Frontal cortex (tissue), 4 donors: ENCODE measurements around the gene SMARCD2. TPM values are rescaled to one million over a fixed set of nuclear protein-coding genes. Genes with fewer than 3 reads are reported as not detected.
"Not testable (repeated sequence)": the region's sequence is repeated elsewhere in the genome, so short reads cannot be mapped to it uniquely, and the experiment has no call there.

Experiments used
- DNase-seq, 2 donors: peaks; one replicate each; pipeline ENCODE4 v3.0.0; 2012; ENCODE audit warnings: low spot score in 2 of 2
- FAIRE-seq: peaks from 2 replicates; lab custom pipeline; 2012; peaks lifted over from hg19 to GRCh38; lab: Jason Lieb, UNC
- total RNA-seq: library from RNA; depleted of rRNA; stranded (reverse); fragments of >200 nt; gene quantifications from one replicate; pipeline ENCODE4 v1.2.3, GENCODE V29; 2014
- donor health status: control.
- donor health status: control.
- donor health status: control.

The SMARCD2 gene
- total RNA-seq, 1 donor from 2014 or later, result 9.4 TPM

GRCh38 chr17:63855185-63855584, 12.7 kb upstream of the SMARCD2 start:
- FAIRE-seq (no peak), DNase-seq (no peak)

- DNase-seq (no peak), FAIRE-seq (no peak)
Observed at GRCh38 chr17:63854709-63855108, 12.2 kb upstream of the SMARCD2 start.

DNA sequence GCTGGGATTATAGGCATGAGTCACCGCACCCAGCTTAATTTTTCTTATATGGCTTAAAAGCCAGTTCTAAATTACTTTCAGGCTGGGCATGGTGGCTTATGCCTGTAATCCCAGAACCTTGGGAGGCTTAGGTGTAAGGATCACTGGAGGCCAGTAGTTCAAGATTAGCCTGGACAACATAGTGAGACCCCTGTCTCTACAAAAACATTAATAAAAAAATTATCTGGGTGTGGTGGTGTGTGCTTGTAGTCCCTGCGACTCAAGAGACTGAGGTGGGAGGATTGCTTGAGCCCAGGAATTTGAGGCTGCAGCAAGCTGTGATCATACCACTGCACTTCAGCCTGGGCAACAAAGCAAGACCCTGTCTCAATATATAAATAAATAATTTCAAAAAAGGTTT, 10.8 kb upstream of the SMARCD2 start:
- no peak for FAIRE-seq
- no peak for DNase-seq

- no peak for FAIRE-seq
- DNase-seq, result no peak
Observed at GRCh38 chr17:63850401-63850800, 7.9 kb upstream of the SMARCD2 start.

GRCh38 chr17:63848834-63849689, 6.6 kb upstream of the SMARCD2 start:
- DNase-seq, result peak; percentile 89 to 96
- no peak for FAIRE-seq

- no peak for FAIRE-seq
- no peak for DNase-seq
Observed at GRCh38 chr17:63847525-63848249, 5.2 kb upstream of the SMARCD2 start.

DNA sequence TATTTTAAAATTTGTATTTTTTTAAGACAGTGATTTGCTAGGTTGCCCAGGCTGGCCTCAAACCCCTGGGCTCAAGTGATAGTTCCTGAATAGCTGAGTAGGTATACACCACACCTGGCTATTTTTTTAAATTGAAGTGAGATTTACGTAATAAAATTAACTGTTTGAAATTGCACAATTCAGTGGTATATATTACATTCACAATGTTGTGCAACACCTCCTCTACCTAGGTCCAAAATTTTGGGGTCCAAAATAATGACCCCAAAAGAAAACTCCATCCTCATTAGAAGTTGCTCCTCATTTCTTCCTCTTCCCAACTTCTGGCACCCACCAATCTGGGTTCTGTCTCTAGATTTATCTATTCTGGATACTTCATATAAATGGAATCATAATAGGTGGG, 3.0 kb upstream of the SMARCD2 start:
- no peak for FAIRE-seq
- no peak for DNase-seq

- DNase-seq, result no peak
- FAIRE-seq, result no peak
Observed at GRCh38 chr17:63843910-63844677, 1.6 kb upstream of the SMARCD2 start.

GRCh38 chr17:63843387-63843888, 953 bp upstream of the SMARCD2 start:
- DNase-seq, FAIRE-seq: not testable (repeated sequence)

DNA sequence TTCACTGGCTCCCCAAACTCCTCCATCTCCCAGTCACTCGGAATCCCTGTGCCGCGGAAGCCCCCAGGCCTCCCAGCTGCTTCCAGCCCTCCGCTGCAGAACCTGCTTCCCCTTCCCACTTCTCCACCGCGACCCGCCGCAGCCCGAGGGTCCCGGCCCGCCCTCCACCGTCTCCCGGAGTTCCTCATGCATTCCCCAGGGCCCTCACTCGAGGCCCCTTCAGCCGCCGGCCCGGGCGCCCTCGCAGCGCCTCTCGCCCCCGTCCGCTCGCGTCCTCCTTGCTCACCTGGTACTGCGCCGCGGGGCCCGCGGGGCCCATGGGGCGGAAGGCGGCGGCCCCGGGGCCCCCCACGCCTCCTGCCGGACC, 329 bp downstream of the SMARCD2 start:
- no peak for DNase-seq

GRCh38 chr17:63841350-63842172, 924 bp downstream of the SMARCD2 start:
- FAIRE-seq (no peak), DNase-seq (no peak)

More for the DNA sequence above, 329 bp downstream of the SMARCD2 start:
- no peak for FAIRE-seq

GRCh38 chr17:63840591-63841349, 1.7 kb downstream of the SMARCD2 start:
- FAIRE-seq (no peak), DNase-seq (no peak)

DNA sequence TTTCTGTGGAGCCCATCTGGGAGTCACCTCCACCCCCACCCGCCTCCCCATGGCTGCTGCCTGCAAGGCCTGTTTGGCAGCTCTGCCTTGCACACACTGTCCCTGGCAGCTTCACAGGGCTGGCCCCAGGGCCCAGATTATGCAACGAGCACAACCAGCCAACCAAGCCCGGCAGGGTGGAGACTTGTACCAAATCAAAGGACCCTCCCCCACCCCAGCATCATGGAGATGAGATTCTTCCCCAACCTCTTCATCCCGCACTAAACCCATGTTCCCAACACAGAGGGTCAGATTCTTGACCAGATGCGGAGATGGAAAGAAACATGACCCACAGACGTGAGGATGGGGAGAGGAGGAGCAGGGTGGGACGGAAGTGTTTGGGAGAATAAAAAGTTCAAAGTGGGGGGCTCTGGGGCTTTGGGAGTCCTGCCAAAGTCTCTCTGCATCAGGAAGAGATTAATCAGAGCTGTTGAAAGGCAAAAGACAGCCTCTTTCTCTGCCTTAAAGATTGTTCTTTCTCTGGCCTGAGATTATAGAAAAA, 3.8 kb downstream of the SMARCD2 start:
- DNase-seq (peak; percentile 50 to 57), FAIRE-seq (no peak)

DNA sequence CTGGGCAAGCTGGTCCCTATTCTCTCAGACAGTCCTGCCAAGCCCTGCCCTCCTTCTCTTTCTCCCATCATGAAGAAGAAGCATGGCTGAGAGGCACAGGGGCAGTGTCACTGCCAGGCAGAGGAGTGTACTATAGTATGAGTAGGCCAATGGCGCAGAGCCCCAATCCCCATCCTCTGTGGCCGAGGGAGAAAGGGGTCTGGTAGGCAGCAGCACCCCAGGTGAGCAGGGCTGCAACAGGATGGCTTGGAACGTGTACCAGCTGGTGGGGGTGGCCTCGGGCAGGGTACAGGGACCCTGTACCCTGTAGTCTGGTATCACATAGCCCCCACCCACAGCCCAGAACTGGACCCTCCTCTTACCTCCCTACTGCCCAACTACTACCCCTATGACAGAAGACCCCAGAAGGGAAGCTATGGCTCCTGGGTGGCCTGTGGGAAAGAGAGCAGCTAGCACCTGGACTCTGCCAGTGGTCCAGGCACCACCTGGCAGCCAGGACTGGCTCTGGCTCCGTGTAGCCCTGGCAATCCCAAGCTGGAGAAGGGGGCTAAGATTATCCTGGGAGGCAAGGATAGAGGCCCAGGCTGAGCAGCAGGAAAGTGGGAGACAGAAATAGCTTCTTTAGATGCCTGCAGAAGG, 4.4 kb downstream of the SMARCD2 start:
- DNase-seq (no peak), FAIRE-seq (no peak)

GRCh38 chr17:63837480-63837879, 5.0 kb downstream of the SMARCD2 start:
- FAIRE-seq (no peak), DNase-seq (no peak)

- no peak for DNase-seq
- no peak for FAIRE-seq
Observed at GRCh38 chr17:63836811-63837210, 5.7 kb downstream of the SMARCD2 start.

DNA sequence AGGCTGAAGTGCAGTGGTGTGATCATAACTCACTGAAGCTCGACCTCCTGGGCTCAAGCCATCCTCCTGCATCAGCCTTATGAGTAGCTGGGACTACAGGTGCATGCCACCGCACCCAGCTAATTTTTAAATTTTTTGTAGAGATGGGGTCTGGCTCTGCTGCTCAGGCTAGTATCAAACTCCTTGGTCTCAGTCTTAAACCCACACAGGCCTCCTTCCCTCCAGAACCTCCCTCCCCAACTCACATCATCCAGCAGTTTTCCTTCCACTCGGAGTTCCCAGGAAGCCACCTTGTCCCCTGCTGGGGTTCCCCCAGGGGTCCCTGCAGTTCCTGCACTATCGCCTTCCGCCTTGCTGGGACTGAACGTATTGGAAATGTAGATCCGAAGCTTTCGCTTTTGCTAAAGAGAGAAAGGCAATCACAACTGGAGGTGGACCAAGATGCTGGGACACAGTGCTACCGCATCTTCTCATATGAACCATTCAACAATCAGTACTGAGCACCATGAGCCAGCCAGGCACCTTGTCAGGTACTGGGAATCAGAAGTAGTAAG, 7.2 kb downstream of the SMARCD2 start:
- DNase-seq, result no peak
- FAIRE-seq, result no peak
